HG03571 (cell line): Measurements from ENCODE around the gene ITGAV.

Source experiments
- ATAC-seq: cut with Tn5 transposase; IDR thresholded peaks from one replicate; pipeline ENCODE4 v1.9.1; 2021; ENCODE audit not compliant: unreplicated experiment

The ITGAV gene

DNA sequence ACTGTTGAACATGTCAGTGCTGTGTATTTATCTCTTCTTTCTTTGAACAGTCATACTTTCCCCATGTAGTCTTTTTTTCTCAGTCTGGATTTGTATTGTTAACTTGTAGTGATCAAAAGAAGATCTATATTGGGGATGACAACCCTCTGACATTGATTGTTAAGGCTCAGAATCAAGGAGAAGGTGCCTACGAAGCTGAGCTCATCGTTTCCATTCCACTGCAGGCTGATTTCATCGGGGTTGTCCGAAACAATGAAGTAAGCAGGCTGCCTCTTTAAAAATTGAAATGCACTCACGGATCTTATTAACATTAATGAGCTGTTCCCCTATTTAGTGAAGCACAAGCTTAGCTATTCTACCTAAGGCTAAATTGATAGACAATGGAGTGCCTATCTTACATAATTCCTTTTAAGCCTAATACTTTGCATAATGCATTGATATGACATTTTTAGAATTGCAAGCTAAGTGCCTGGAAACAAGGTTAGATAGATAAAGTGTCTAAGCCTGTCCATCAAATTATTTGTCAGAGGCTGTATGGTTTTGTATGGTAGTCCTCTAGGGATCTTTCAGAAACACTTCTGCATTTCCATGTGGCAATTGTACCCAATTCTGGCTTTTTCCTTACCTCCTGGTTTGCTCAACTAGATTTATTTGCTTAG, 74.7 kb downstream of the ITGAV start:
- ATAC-seq = no peak

- no peak for ATAC-seq
Measured at GRCh38 chr2:186669146-186669545, 79.3 kb downstream of the ITGAV start.

DNA sequence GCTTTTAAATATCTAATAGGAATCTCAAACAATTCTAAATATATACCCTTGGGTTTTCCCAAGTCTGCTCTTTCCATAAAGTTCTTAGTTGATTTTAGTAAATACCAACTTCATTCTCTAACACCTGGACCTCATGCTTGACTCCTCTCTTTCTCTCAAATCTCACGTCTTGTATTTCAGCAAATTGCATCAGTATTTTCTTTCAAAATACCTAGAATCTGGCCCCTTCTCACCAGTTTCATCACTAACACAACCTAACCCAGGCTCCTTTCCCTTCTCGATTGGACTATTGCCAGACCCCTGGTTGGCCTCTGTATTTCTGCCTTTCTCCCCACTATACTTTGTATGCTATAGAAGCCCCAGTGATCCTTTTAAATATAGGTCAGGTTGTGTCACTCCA, 81.0 kb downstream of the ITGAV start:
- ATAC-seq = no peak

DNA sequence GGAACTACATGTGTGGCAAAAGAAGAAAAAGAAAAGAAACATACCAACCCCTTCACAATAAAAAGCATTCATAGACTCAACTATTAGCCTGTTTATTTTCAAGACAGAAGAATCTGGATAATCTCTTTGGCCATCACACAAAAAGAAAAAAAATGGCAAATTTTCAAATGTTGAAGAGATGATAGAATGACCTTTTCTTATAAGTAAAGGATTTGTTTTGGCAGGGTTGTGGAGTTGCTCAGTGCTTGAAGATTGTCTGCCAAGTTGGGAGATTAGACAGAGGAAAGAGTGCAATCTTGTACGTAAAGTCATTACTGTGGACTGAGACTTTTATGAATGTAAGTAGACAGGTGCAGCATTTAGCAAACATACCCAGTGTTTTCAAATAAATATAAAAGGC, 85.5 kb downstream of the ITGAV start:
- no peak for ATAC-seq

GRCh38 chr2:186683341-186683740, 93.5 kb downstream of the ITGAV start:
- ATAC-seq = no peak

GRCh38 chr2:186687807-186688211, 98.0 kb downstream of the ITGAV start:
- ATAC-seq = no peak

GRCh38 chr2:186688813-186689212, 99.0 kb downstream of the ITGAV start:
- ATAC-seq = no peak

DNA sequence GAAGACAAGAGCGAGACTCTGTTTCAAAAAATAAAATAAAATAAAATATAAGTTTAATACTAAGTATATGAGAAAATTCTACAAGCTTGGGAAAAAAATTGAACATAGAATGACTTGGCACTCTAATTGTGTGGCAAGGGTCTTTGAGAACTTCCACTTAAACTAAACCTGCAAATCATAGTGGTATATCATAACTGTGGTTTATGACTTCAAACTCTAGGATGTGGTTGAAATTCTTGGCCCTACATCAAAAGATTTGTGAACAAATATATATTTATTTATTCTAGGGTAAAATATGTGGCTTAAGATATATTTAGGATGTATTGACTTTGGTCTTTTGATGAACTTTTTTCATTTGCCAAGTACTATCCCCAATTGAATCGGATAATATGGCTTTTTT, 100.9 kb downstream of the ITGAV start:
- ATAC-seq = no peak

GRCh38 chr2:186691231-186691630, 101.4 kb downstream of the ITGAV start:
- ATAC-seq = no peak

GRCh38 chr2:186691900-186692299, 102.0 kb downstream of the ITGAV start:
- no peak for ATAC-seq

GRCh38 chr2:186693446-186693832, 103.6 kb downstream of the ITGAV start:
- no peak for ATAC-seq

DNA sequence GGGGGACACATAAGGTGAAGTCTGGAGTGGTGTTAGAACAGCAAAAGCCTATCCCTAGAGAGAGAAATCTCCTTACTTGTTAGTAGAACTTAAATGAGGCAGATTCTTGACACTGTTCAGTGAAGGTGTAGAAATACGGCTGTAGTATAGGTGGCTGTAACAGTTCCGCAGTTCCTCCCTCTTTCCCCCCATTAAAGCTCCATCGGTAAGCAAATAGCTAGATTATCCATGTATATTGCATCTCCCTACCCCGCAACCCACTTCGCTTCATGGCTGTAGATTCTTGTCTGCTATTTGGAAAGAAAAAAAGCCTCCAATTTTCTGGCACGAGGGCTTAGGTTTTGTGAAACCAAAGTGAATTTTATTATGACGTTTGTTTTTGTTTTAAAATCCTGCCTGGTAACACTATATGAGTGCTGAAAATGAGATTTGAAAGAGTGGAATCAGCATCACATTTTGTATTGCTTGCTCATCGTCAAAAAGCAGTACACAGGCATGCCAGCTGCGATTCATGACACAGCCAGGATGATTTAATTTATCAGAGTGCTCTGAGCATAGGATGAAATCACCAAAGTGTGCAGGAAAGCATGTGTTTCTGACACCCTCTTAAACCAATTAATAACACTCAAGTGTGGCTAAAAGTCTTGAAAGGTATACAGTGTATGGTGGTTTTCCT, 105.4 kb downstream of the ITGAV start:
- no peak for ATAC-seq

DNA sequence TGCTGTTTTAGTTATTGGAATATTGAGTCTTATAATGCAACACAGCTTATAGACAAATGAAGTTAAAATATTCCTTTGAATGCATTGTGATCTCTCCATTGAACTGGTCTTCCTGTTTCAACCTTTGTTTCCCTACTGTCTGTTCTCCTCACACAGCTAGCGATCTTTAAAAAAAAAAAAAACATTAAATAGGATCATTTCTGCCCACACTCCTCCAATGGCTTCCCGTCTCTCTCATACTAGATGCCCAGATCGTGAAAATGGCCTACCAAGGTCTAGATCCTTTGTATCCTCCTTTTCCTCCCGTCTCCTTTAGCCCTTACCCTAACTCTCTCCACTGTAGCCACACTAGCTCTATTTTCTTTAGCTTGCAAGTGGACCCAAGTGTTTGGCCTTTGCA, 106.4 kb downstream of the ITGAV start:
- no peak for ATAC-seq

DNA sequence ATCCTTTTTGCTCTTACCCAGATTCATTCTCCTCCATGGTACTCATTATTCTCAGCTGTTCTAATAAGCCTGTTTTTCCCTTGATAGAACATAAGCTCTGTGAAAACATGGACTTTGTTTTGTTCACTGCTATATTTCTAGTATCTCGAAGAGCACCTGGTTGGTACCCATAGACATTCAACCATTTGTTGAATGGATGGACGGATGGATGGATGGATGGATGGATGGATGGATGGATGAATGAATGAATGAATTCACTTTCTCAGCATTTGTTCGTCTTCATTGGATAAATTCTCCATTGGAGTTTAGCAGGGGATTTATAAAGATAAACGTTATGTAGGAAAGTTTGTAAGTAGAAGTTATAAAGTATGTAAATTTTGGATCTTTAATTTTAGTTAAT, 106.9 kb downstream of the ITGAV start:
- no peak for ATAC-seq

GRCh38 chr2:186697536-186697935, 107.7 kb downstream of the ITGAV start:
- no peak for ATAC-seq

GRCh38 chr2:186699742-186700141, 109.9 kb downstream of the ITGAV start:
- no peak for ATAC-seq

GRCh38 chr2:186702006-186702405, 112.2 kb downstream of the ITGAV start:
- no peak for ATAC-seq

- ATAC-seq = no peak
Measured at GRCh38 chr2:186702501-186702900, 112.6 kb downstream of the ITGAV start.

DNA sequence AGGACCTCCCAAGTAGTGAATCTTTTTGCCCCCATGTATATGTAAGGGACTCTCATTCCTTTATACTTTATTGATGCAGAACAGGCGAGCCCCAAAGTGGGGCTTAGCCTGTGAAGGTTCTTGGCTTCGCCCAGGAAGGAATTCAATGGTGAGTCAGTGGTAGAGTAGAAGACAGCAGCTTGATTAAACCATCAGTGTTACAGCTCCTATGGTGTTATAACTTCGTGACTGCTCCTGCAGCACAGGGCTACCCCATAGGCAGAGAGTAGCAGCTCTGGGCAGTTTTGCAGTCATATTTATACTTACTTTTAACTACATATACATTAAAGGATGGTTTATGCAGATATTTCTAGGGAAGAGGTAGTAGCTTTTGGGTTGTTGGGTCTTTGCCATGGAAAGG, 115.0 kb downstream of the ITGAV start:
- no peak for ATAC-seq

- no peak for ATAC-seq
Measured at GRCh38 chr2:186709529-186710450, 119.9 kb downstream of the ITGAV start.

GRCh38 chr2:186713691-186714090, 123.8 kb downstream of the ITGAV start:
- no peak for ATAC-seq

GRCh38 chr2:186714611-186715010, 124.8 kb downstream of the ITGAV start:
- ATAC-seq = no peak
